Brain pericyte (primary cell): ENCODE measurements around the gene DLX2.

Experiments
- DNase-seq: peaks from one replicate; pipeline ENCODE4 v3.0.0-alpha.2; 2012; ENCODE audit warnings: low read depth, low spot score

Gene DLX2

GRCh38 chr2:172107690-172108586 is 5.2 kb upstream of the DLX2 start:
- DNase-seq, result no peak

GRCh38 chr2:172106108-172106961 is 3.6 kb upstream of the DLX2 start:
- DNase-seq, result no peak

- DNase-seq, result no peak
These were observed 2.9 kb upstream of the DLX2 start for GRCh38 chr2:172105471-172106107.

GRCh38 chr2:172103471-172104272 is 972 bp upstream of the DLX2 start:
- peak; percentile 53 for DNase-seq

GRCh38 chr2:172101821-172102390 is 794 bp downstream of the DLX2 start:
- DNase-seq, result no peak

GRCh38 chr2:172100935-172101820 is 1.5 kb downstream of the DLX2 start:
- no peak for DNase-seq

- no peak for DNase-seq
These were observed 2.4 kb downstream of the DLX2 start for GRCh38 chr2:172100080-172100934.

GRCh38 chr2:172099472-172100079 is 3.1 kb downstream of the DLX2 start:
- no peak for DNase-seq

GRCh38 chr2:172098650-172099471 is 3.8 kb downstream of the DLX2 start:
- DNase-seq, result no peak

- no peak for DNase-seq
These were observed 4.4 kb downstream of the DLX2 start for GRCh38 chr2:172098287-172098649.

GRCh38 chr2:172097557-172098131 is 5.1 kb downstream of the DLX2 start:
- no peak for DNase-seq

GRCh38 chr2:172096626-172097547 is 5.8 kb downstream of the DLX2 start:
- DNase-seq, result no peak

- DNase-seq, result no peak
These were observed 6.6 kb downstream of the DLX2 start for GRCh38 chr2:172095905-172096625.

GRCh38 chr2:172095146-172095904 is 7.4 kb downstream of the DLX2 start:
- no peak for DNase-seq
